ENCODE measurements around the gene ADCYAP1. TPM values are rescaled to one million over a fixed set of nuclear protein-coding genes. Genes with fewer than 3 reads are reported as not detected.

Gene ADCYAP1
- total RNA-seq, 4 donors from 2014 or later: not detected

DNA sequence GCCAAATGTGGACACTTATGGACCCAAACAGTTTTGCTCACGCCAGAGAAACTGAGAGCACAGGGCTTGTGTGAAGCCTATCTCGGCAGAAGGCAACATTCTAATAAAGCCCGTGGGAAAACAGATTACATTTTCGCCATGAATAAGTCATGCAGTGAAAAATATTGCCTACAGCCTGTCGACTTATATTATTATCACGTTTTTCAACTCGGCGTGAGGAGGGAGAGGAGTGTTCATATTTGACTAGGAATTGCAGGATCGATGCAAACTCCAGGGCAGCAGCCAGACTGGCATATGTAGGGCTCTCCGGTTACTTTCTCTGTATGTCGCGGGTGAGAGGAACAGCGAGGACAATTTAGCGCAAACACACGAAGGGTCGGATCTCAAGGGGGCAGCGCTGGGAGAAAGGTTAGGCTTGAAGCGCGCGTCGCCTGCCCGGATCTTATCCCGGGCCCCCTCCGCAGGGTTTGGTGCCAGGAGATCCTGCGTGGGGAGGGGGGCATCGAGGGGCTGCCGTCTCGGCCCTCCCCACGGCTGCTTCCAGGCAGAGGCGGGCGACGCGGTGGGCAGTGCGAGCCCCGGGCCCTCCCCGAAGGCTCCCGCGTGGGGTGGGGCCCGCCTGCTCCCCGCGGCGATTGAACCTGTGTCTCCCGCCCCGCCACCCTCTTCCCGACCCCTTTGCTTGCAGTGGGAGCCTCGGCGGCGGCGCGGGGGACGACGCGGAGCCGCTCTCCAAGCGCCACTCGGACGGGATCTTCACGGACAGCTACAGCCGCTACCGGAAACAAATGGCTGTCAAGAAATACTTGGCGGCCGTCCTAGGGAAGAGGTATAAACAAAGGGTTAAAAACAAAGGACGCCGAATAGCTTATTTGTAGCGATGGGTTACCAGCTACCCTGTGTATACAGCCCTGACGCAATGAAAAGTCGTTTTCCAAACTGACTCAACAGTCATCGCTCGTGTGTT is 4.4 kb downstream of the ADCYAP1 start:
- ATAC-seq (no peak), DNase-seq (no peak)
- H3K27me3 ChIP-seq: peaks cover 69 to 80% (median 79%) of the 10 kb centered on the region in 3 donors
- peaks cover 9 to 23% of the 10 kb centered on the region in 2 donors for H3K4me1 ChIP-seq
- intact Hi-C loops (cut with DNase I; ENCODE audit: low total_unique reads): no loop called here
- H3K27ac ChIP-seq: no peak overlapping the region
- H3K9me3 ChIP-seq: no peaks in the 10 kb centered on the region
- H3K36me3 ChIP-seq: no peaks in the 10 kb centered on the region
- TF ChIP-seq POLR2A (IDR thresholded peaks at IDR 0.05): no peak
- TF ChIP-seq, protein P1, sequence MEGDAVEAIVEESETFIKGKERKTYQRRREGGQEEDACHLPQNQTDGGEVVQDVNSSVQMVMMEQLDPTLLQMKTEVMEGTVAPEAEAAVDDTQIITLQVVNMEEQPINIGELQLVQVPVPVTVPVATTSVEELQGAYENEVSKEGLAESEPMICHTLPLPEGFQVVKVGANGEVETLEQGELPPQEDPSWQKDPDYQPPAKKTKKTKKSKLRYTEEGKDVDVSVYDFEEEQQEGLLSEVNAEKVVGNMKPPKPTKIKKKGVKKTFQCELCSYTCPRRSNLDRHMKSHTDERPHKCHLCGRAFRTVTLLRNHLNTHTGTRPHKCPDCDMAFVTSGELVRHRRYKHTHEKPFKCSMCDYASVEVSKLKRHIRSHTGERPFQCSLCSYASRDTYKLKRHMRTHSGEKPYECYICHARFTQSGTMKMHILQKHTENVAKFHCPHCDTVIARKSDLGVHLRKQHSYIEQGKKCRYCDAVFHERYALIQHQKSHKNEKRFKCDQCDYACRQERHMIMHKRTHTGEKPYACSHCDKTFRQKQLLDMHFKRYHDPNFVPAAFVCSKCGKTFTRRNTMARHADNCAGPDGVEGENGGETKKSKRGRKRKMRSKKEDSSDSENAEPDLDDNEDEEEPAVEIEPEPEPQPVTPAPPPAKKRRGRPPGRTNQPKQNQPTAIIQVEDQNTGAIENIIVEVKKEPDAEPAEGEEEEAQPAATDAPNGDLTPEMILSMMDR (IDR thresholded peaks at IDR 0.05 in 4 of 5, conservative IDR thresholded peaks at IDR 0.05 in 1 of 5): no peak
- H3K4me3 ChIP-seq: peak overlapping the region; percentile 41 to 58 (median 44)
- in situ Hi-C loops (cut with MboI; ENCODE audit: low sequenced_read_pairs in 4 of 4): no loop called here

DNA sequence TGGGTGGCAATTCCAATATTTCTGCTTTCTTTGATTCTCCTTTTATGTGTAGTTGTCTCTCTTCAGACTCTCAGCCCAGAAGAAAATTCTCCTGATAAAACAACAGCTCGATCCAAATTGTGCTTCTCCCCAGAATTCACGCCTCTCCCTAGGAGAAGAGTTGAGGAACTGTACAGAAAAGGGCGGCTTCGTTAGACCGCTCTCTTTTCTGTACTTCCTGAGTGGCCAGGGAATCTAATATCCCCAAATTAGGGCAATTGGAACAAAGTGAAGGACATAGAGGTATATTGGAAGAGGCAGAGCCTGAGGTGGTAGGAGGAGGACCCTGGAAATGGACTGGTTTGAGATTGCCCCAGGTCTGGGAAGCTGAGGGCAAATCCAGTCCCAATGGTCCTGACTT is 5.6 kb downstream of the ADCYAP1 start:
- no peak for DNase-seq
- H3K4me3 ChIP-seq: no peak overlapping the region
- intact Hi-C loops (cut with DNase I; ENCODE audit: low total_unique reads): no loop called here
- H3K36me3 ChIP-seq: no peaks in the 10 kb centered on the region
- no peak overlapping the region for H3K27ac ChIP-seq
- peaks cover 57 to 68% (median 67%) of the 10 kb centered on the region in 3 donors for H3K27me3 ChIP-seq
- no peak for ATAC-seq
- H3K9me3 ChIP-seq: no peaks in the 10 kb centered on the region
- in situ Hi-C loops (cut with MboI; ENCODE audit: low sequenced_read_pairs in 4 of 4): no loop called here
- peaks cover 9 to 23% of the 10 kb centered on the region in 2 donors for H3K4me1 ChIP-seq
- TF ChIP-seq, protein P1 (IDR thresholded peaks at IDR 0.05 in 4 of 5, conservative IDR thresholded peaks at IDR 0.05 in 1 of 5): no peak
- no peak for TF ChIP-seq POLR2A (IDR thresholded peaks at IDR 0.05)

DNA sequence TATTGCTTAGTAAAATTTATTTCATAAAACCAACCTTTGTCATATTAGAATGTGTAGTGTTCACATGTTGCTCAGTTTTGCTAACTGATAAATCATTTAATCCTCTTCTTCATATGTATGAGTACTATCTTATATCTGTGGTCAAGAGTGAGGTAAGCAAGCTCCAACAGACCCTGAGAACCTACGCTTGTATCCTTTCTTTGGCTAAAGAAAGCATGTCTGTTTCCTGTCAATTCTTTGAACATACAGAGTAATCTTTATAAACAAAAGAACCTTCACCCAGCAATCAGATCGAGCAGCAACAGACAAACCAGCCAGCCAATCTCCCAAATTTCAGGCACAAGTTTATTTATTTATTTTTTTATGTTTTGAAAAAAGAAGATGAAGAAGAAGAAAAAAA is 6.4 kb downstream of the ADCYAP1 start:
- TF ChIP-seq, protein P1 (IDR thresholded peaks at IDR 0.05 in 4 of 5, conservative IDR thresholded peaks at IDR 0.05 in 1 of 5): no peak
- TF ChIP-seq POLR2A (IDR thresholded peaks at IDR 0.05): no peak
- Histone ChIP-seq H3K27ac (no peak overlapping the region), H3K36me3 (no peaks in the 10 kb centered on the region), H3K4me1 (peaks cover 9 to 23% of the 10 kb centered on the region in 2 donors), H3K4me3 (no peak overlapping the region), H3K27me3 (peaks cover 49 to 60% (median 59%) of the 10 kb centered on the region in 3 donors), H3K9me3 (no peaks in the 10 kb centered on the region)
- in situ Hi-C loops (cut with MboI; ENCODE audit: low sequenced_read_pairs in 4 of 4): no loop called here
- intact Hi-C loops (cut with DNase I; ENCODE audit: low total_unique reads): no loop called here
- DNase-seq (no peak), ATAC-seq (no peak)

DNA sequence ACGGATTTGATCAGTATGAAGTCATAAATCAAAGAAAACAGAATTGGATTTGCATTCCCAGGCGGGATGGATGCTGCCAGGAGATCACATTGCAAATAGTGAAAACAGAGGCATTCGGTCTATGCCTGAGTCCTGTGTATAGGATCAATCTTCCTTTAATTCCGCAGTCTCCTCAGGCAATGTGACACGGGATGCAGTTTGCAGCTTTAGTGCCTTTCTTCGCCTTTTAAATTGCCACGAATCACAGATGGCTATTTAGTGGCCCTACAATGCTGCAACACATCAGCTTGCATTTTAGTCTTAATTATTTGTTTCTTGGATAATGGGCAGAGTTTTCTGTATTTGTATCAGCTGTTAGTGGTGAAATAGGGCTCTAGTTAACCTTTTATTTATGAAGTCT is 6.8 kb downstream of the ADCYAP1 start:
- no peaks in the 10 kb centered on the region for H3K9me3 ChIP-seq
- TF ChIP-seq, protein P1 (IDR thresholded peaks at IDR 0.05 in 4 of 5, conservative IDR thresholded peaks at IDR 0.05 in 1 of 5): no peak
- no peak for TF ChIP-seq POLR2A (IDR thresholded peaks at IDR 0.05)
- H3K4me3 ChIP-seq: no peak overlapping the region
- no peak for DNase-seq
- H3K4me1 ChIP-seq: peaks cover 9 to 21% of the 10 kb centered on the region in 2 donors
- H3K36me3 ChIP-seq: no peaks in the 10 kb centered on the region
- ATAC-seq: no peak
- H3K27me3 ChIP-seq: peaks cover 45 to 56% (median 54%) of the 10 kb centered on the region in 3 donors
- intact Hi-C loops (cut with DNase I; ENCODE audit: low total_unique reads) (no loop called here), in situ Hi-C loops (cut with MboI; ENCODE audit: low sequenced_read_pairs in 4 of 4) (no loop called here)
- no peak overlapping the region for H3K27ac ChIP-seq
